Measurements from ENCODE around the gene SNRNP25. TPM values are rescaled to one million over a fixed set of nuclear protein-coding genes. Genes with fewer than 3 reads are reported as not detected.
A peak's percentile ranks its signal among the peaks of the same experiment; 100 is the strongest.

The SNRNP25 gene
- total and polyA plus RNA-seq, 2 donors from 2014 or later: 14.7 to 60.3 TPM

- H3K4me1 ChIP-seq (ENCODE audit: control insufficient read depth in 2 of 3, insufficient read depth in 2 of 3, low read depth in 1 of 3, low read length in 3 of 3): no peaks in the 10 kb centered on the region
- no peaks in the 10 kb centered on the region for H3K27me3 ChIP-seq (ENCODE audit: control insufficient read depth, insufficient read depth, low read length)
- FAIRE-seq: no peak
- H3K27ac ChIP-seq (ENCODE audit: low read depth in 2 of 2, low read length in 2 of 2): no peak overlapping the region
- no peaks in the 10 kb centered on the region for H3K36me3 ChIP-seq (ENCODE audit: control insufficient read depth in 2 of 3, insufficient read depth in 3 of 3, low read length in 3 of 3)
- TF ChIP-seq, protein P1, sequence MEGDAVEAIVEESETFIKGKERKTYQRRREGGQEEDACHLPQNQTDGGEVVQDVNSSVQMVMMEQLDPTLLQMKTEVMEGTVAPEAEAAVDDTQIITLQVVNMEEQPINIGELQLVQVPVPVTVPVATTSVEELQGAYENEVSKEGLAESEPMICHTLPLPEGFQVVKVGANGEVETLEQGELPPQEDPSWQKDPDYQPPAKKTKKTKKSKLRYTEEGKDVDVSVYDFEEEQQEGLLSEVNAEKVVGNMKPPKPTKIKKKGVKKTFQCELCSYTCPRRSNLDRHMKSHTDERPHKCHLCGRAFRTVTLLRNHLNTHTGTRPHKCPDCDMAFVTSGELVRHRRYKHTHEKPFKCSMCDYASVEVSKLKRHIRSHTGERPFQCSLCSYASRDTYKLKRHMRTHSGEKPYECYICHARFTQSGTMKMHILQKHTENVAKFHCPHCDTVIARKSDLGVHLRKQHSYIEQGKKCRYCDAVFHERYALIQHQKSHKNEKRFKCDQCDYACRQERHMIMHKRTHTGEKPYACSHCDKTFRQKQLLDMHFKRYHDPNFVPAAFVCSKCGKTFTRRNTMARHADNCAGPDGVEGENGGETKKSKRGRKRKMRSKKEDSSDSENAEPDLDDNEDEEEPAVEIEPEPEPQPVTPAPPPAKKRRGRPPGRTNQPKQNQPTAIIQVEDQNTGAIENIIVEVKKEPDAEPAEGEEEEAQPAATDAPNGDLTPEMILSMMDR (IDR thresholded peaks at IDR 0.05; ENCODE audit: borderline replicate concordance, extremely low read depth, insufficient read depth): no peak
- H3K9me3 ChIP-seq (ENCODE audit: control insufficient read depth in 2 of 3, insufficient read depth in 1 of 3, low read length in 3 of 3): no peaks in the 10 kb centered on the region
- no peak overlapping the region for H3K4me3 ChIP-seq (ENCODE audit: low read length in 3 of 3)
- peak in 1 of 5 donors; percentile 32 for DNase-seq
- intact Hi-C loops (cut with DNase I): no loop called here
- no peak overlapping the region for H3K9ac ChIP-seq (ENCODE audit: low read length in 3 of 3)
Measured at GRCh38 chr16:33877-34647, 19.6 kb upstream of the SNRNP25 start.

DNA sequence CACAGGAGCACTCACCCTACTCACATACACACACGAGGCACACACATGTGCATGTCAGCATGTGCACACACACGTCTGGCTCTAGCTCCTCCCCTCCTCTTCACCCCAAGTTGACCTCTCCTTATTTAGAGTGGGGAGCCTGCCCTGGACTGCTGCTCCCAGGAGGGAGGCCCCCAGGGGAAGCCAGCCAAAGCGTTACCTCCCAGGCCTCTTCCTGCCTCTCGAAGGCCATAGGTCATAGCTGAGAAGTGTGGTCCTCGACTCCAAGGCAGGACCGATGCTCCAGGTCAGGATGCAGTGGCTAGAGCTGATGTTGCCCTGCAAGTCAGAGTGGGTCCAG, 19.0 kb upstream of the SNRNP25 start:
- Histone ChIP-seq H3K27ac (ENCODE audit: low read depth in 2 of 2, low read length in 2 of 2) (no peak overlapping the region), H3K4me3 (ENCODE audit: low read length in 3 of 3) (no peak overlapping the region), H3K4me1 (ENCODE audit: control insufficient read depth in 2 of 3, insufficient read depth in 2 of 3, low read depth in 1 of 3, low read length in 3 of 3) (no peaks in the 10 kb centered on the region), H3K27me3 (ENCODE audit: control insufficient read depth, insufficient read depth, low read length) (no peaks in the 10 kb centered on the region), H3K9me3 (ENCODE audit: control insufficient read depth in 2 of 3, insufficient read depth in 1 of 3, low read length in 3 of 3) (no peaks in the 10 kb centered on the region), H3K36me3 (ENCODE audit: control insufficient read depth in 2 of 3, insufficient read depth in 3 of 3, low read length in 3 of 3) (no peaks in the 10 kb centered on the region), H3K9ac (ENCODE audit: low read length in 3 of 3) (no peak overlapping the region)
- FAIRE-seq: no peak
- TF ChIP-seq, protein P1 (IDR thresholded peaks at IDR 0.05; ENCODE audit: borderline replicate concordance, extremely low read depth, insufficient read depth): no peak
- peak in 1 of 5 donors; percentile 37 for DNase-seq
- intact Hi-C loops (cut with DNase I): no loop called here

DNA sequence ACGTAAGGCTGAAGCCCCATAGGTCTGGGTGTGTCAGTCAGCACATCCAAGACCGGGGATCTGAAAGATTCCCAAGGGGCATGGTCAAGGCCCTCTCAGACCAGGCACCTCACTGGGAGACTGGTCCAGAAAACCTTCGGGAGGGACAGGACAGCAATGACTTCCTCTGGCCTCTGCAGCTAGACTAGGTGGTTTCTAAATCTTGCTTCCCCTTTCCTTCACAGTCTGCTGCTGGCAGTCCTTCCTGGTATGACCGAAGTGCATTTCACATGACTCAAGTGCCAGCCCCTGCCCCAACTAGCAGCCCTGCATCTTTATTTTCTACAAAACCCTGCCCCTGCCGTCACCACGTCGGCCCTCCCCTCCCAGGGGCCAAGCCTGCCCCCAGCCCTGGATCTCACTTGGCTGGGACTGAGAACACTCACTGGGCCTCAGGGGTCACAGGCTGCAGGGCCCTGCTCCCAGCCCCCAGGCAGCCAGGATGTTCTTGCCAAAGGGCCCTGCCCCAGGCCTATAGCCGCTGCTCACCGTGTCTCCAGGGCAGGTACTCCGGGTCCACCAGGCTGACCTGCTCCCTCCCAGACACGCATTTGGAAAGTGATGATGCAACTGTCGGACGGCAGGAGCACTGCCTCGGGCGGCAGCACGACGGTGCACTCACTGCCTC, 18.5 kb upstream of the SNRNP25 start:
- peak in 1 of 5 donors; percentile 34 for DNase-seq
- no peak for FAIRE-seq
- TF ChIP-seq, protein P1 (IDR thresholded peaks at IDR 0.05; ENCODE audit: borderline replicate concordance, extremely low read depth, insufficient read depth): no peak
- Histone ChIP-seq H3K4me1 (ENCODE audit: control insufficient read depth in 2 of 3, insufficient read depth in 2 of 3, low read depth in 1 of 3, low read length in 3 of 3) (no peaks in the 10 kb centered on the region), H3K9me3 (ENCODE audit: control insufficient read depth in 2 of 3, insufficient read depth in 1 of 3, low read length in 3 of 3) (no peaks in the 10 kb centered on the region), H3K27ac (ENCODE audit: low read depth in 2 of 2, low read length in 2 of 2) (no peak overlapping the region), H3K4me3 (ENCODE audit: low read length in 3 of 3) (no peak overlapping the region), H3K36me3 (ENCODE audit: control insufficient read depth in 2 of 3, insufficient read depth in 3 of 3, low read length in 3 of 3) (no peaks in the 10 kb centered on the region), H3K9ac (ENCODE audit: low read length in 3 of 3) (no peak overlapping the region), H3K27me3 (ENCODE audit: control insufficient read depth, insufficient read depth, low read length) (no peaks in the 10 kb centered on the region)
- intact Hi-C loops (cut with DNase I): no loop called here
